ENCODE data around the gene REL. TPM values are rescaled to one million over a fixed set of nuclear protein-coding genes. Genes with fewer than 3 reads are reported as not detected.

REL gene
- total and polyA plus RNA-seq, 2 of the 4 experiments (the other 2 are of a cell fraction), result 1.3 to 4.3 TPM

DNA sequence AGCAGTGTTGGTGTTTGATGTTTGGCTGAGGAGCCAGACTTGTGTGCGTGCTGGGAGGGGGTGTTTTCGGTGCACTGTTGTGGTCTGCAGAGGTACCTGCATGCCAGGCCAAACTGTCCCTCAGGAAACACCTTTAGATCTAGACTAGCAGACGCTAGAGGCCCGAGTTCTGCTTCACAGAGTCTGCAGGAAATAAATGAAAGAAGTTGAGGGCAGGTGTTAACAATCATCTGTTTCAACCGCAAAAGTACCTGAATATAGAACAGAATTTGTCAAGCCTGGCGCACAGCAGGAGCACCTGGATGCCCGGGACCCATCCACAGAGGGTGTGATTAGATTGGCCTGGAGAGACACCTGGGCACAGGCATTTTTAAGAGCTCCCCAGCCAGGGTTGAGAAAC lies 40.5 kb upstream of the REL start:
- in situ Hi-C loops (cut with MboI; ENCODE audit: low sequenced_read_pairs), result no loop called here
- no peak for DNase-seq
- Histone ChIP-seq H3K56ac (ENCODE audit: extremely low read depth, insufficient read depth, low read length) (no peak overlapping the region), H2BK120ac (ENCODE audit: low read depth, low read length) (no peak overlapping the region), H3K18ac (ENCODE audit: low read depth, low read length) (no peak overlapping the region), H4K8ac (ENCODE audit: low read depth in 2 of 2, low read length in 2 of 2) (no peak overlapping the region), H3K36me3 (ENCODE audit: control insufficient read depth, insufficient read depth, low read length) (no peaks in the 10 kb centered on the region), H2BK5ac (ENCODE audit: low read depth, low read length, poor library complexity, severe bottlenecking) (no peak overlapping the region), H3K9me3 (ENCODE audit: control insufficient read depth, insufficient read depth, low read length) (no peaks in the 10 kb centered on the region), H3K27me3 (ENCODE audit: control insufficient read depth, insufficient read depth, low read length) (peaks cover 8% of the 10 kb centered on the region), H3K9ac (ENCODE audit: low read depth, low read length) (no peak overlapping the region), H3K4me3 (ENCODE audit: insufficient read depth, low read depth, low read length) (no peak overlapping the region), H3K4ac (ENCODE audit: low read depth, low read length) (no peak overlapping the region), H3K79me1 (ENCODE audit: low read depth in 1 of 2, low read length in 2 of 2) (no peaks in the 10 kb centered on the region), H2AFZ (replicated peaks; ENCODE audit: low read length, poor library complexity) (no peak overlapping the region), H3K27ac (ENCODE audit: insufficient read depth, low read length) (no peak overlapping the region), H2BK20ac (ENCODE audit: low read depth, low read length) (no peak overlapping the region), H3K23ac (ENCODE audit: low read depth, low read length) (no peak overlapping the region), H3K4me1 (ENCODE audit: control insufficient read depth, insufficient read depth, low read length) (no peaks in the 10 kb centered on the region), H4K5ac (ENCODE audit: low read depth, low read length) (no peak overlapping the region), H2AK9ac (replicated peaks; ENCODE audit: low read depth, low read length, poor library complexity) (no peak overlapping the region), H3K4me2 (ENCODE audit: low read depth, low read length) (no peak overlapping the region), H2BK15ac (ENCODE audit: low read depth, low read length) (no peak overlapping the region), H4K20me1 (ENCODE audit: insufficient read depth, low read length) (no peaks in the 10 kb centered on the region), H3K9me1 (ENCODE audit: insufficient read depth, low read length) (no peaks in the 10 kb centered on the region), H4K91ac (ENCODE audit: insufficient read depth, low read depth, low read length) (no peak overlapping the region), H3K14ac (replicated peaks; ENCODE audit: low read depth, low read length) (no peak overlapping the region), H2AK5ac (ENCODE audit: low read depth, low read length) (no peak overlapping the region)
- ChIA-PET POLR2A (ENCODE audit: unreplicated experiment) (no interaction called here), CTCF (interaction anchor here (0.6 kb wide), 2 partner anchors 44 to 61 kb away, joined by 3 to 4 read pairs; no protein-coding TSS in a partner anchor)
- WGBS, 2 experiments (ENCODE audit: extremely low coverage in 2 of 2, insufficient read length in 1 of 2), result 84% methylated on average over 3 of the region's 7 CpGs; no CpG with 5 or more reads in 1 of the 2 experiments
- no TSS peak for BruUV-seq (replicated peaks)
- intact Hi-C loops (cut with micrococcal nuclease), result no loop called here
- dilution Hi-C loops (cut with HindIII; ENCODE audit: low sequenced_read_pairs, unreplicated experiment), result no loop called here
- no peak for ATAC-seq (ENCODE audit: low read depth)
- TF ChIP-seq CHD1 (IDR thresholded peaks at IDR 0.05; ENCODE audit: low read depth, low read length) (no peak), RCOR1 (IDR thresholded peaks at IDR 0.05; ENCODE audit: insufficient replicate concordance, low read length) (no peak), RFX5 (IDR thresholded peaks at IDR 0.05; ENCODE audit: low read depth, low read length) (no peak), SMC3 (IDR thresholded peaks at IDR 0.05; ENCODE audit: low read depth, low read length) (no peak), MAFK (IDR thresholded peaks at IDR 0.05; ENCODE audit: low read depth, low read length) (no peak), FOS (IDR thresholded peaks at IDR 0.05; ENCODE audit: low read depth, low read length) (no peak), NFE2L2 (IDR thresholded peaks at IDR 0.05; ENCODE audit: low read depth, low read length) (no peak), RAD21 (IDR thresholded peaks at IDR 0.05; ENCODE audit: low read length) (no peak), MXI1 (IDR thresholded peaks at IDR 0.05; ENCODE audit: borderline replicate concordance, low read depth, low read length) (no peak), BHLHE40 (IDR thresholded peaks at IDR 0.05; ENCODE audit: low read depth, low read length) (no peak)
- TF ChIP-seq, protein P1, sequence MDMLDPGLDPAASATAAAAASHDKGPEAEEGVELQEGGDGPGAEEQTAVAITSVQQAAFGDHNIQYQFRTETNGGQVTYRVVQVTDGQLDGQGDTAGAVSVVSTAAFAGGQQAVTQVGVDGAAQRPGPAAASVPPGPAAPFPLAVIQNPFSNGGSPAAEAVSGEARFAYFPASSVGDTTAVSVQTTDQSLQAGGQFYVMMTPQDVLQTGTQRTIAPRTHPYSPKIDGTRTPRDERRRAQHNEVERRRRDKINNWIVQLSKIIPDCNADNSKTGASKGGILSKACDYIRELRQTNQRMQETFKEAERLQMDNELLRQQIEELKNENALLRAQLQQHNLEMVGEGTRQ (IDR thresholded peaks at IDR 0.05; ENCODE audit: low read depth, low read length), result no peak
- TF ChIP-seq, protein P2, sequence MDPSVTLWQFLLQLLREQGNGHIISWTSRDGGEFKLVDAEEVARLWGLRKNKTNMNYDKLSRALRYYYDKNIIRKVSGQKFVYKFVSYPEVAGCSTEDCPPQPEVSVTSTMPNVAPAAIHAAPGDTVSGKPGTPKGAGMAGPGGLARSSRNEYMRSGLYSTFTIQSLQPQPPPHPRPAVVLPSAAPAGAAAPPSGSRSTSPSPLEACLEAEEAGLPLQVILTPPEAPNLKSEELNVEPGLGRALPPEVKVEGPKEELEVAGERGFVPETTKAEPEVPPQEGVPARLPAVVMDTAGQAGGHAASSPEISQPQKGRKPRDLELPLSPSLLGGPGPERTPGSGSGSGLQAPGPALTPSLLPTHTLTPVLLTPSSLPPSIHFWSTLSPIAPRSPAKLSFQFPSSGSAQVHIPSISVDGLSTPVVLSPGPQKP (IDR thresholded peaks at IDR 0.05; ENCODE audit: borderline replicate concordance, low read depth, low read length), result no peak

Data from IMR-90 (cell line).